OCI-LY1 (cell line): Measurements from ENCODE around the gene MAX.

Experiments used
- H2AFZ ChIP-seq: fragments of 200-600 bp; sonication (generic), shearing (Covaris generic); 2 replicates; pipeline ENCODE4 v1.6.0; 2014; ENCODE audit warnings: antibody characterized with exemption, mild to moderate bottlenecking, low read length
- H3F3A ChIP-seq: fragments of 200-600 bp; sonication (generic), shearing (Covaris generic); 2 replicates; pipeline ENCODE4 v1.6.0; 2014; ENCODE audit warnings: mild to moderate bottlenecking, antibody characterized with exemption, low read length, moderate library complexity; ENCODE audit not compliant: insufficient read depth
- H3K27ac ChIP-seq: fragments of 200-600 bp; sonication (generic); 2 replicates; pipeline ENCODE4 v1.5.1; 2014; ENCODE audit warnings: low read length, mixed run types, mild to moderate bottlenecking, low read depth; ENCODE audit not compliant: poor library complexity, severe bottlenecking
- H3K27me3 ChIP-seq: fragments of 200-600 bp; sonication (generic); 2 replicates; pipeline ENCODE4 v1.6.0; 2014; ENCODE audit warnings: antibody characterized with exemption, mild to moderate bottlenecking, low read length, moderate library complexity; ENCODE audit not compliant: insufficient read depth
- H3K36me3 ChIP-seq: fragments of 200-600 bp; sonication (generic); 2 replicates; pipeline ENCODE4 v1.6.1; 2014; ENCODE audit warnings: mild to moderate bottlenecking, antibody characterized with exemption, low read length, moderate library complexity, mixed read lengths; ENCODE audit not compliant: insufficient read depth
- H3K4me1 ChIP-seq: fragments of 200-600 bp; sonication (generic); 2 replicates; pipeline ENCODE4 v1.5.1; 2014; ENCODE audit warnings: mild to moderate bottlenecking, low read length, moderate library complexity; ENCODE audit not compliant: insufficient read depth, severe bottlenecking
- H3K4me2 ChIP-seq: fragments of 200-600 bp; sonication (generic), shearing (Covaris generic); 2 replicates; pipeline ENCODE4 v1.6.1; 2014; ENCODE audit warnings: low read length
- H3K4me3 ChIP-seq: fragments of 200-600 bp; sonication (generic); 2 replicates; pipeline ENCODE4 v1.5.1; 2014; ENCODE audit warnings: low read length, low read depth, mild to moderate bottlenecking, mixed read lengths; ENCODE audit not compliant: poor library complexity, severe bottlenecking
- H3K79me2 ChIP-seq: fragments of 200-600 bp; shearing (Covaris generic); 2 replicates; pipeline ENCODE4 v1.6.1; 2016; ENCODE audit warnings: mixed run types, low read length, mixed read lengths; ENCODE audit not compliant: insufficient read depth
- H3K9ac ChIP-seq: fragments of 200-600 bp; sonication (generic), shearing (Covaris generic); 2 replicates; pipeline ENCODE4 v1.6.1; 2014; ENCODE audit warnings: mild to moderate bottlenecking, low read length, mixed read lengths
- H3K9me2 ChIP-seq: fragments of 200-600 bp; sonication (generic), shearing (Covaris generic); 2 replicates; pipeline ENCODE4 v1.6.1; 2014; ENCODE audit warnings: low read depth, mild to moderate bottlenecking, low read length, mixed read lengths
- H3K9me3 ChIP-seq: fragments of 200-600 bp; shearing (Covaris generic); 2 replicates; pipeline ENCODE4 v1.6.1; 2014; ENCODE audit warnings: low read length, mixed read lengths
- H4K20me1 ChIP-seq: fragments of 200-600 bp; sonication (generic), shearing (Covaris generic); 2 replicates; pipeline ENCODE4 v1.6.0; 2016; ENCODE audit warnings: mild to moderate bottlenecking, low read length; ENCODE audit not compliant: insufficient read depth
- EZH2 ChIP-seq: fragments of 200-600 bp; sonication (generic), shearing (Covaris generic); IDR thresholded peaks from 2 replicates; pipeline ENCODE4 v1.8.0; 2017; ENCODE audit warnings: borderline replicate concordance, mixed run types, mild to moderate bottlenecking, antibody characterized with exemption, low read length, moderate library complexity, mixed read lengths
- TF ChIP-seq, protein P1 (sequence below): fragments of 200-600 bp; sonication (generic), shearing (Covaris generic); IDR thresholded peaks from 2 replicates; pipeline ENCODE4 v1.5.1; 2017; ENCODE audit warnings: mild to moderate bottlenecking, antibody characterized with exemption, low read length, moderate library complexity, mixed read lengths

Gene MAX

DNA sequence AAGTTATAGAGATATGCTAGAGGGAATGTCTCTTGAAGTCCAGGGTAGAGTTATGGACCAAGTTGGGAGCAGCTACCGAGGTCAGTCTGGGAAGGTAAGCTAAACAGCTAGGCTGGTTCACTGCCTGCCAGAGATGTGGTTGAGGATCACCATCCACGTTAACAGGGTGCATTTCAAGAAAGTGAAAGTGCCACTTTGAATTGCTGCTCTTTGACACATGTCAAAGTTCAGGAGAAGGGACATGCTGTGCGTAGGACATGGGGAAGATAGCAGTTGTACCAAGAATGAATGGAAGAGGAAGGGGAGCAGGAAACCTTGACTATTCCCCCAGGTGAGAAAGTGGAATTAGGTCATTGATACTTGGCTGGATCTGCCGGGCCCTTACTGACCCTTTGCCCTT, 49.5 kb downstream of the MAX start:
- Histone ChIP-seq H3K4me2 (no peak overlapping the region), H3K27me3 (no peaks in the 10 kb centered on the region), H3K9ac (no peak overlapping the region), H3K9me3 (no peaks in the 10 kb centered on the region), H4K20me1 (no peaks in the 10 kb centered on the region), H3K27ac (no peak overlapping the region), H3K36me3 (peaks cover 15% of the 10 kb centered on the region; the same call in 1 of the 2 replicates), H3K79me2 (no peaks in the 10 kb centered on the region), H3F3A (no peaks in the 10 kb centered on the region), H3K4me3 (no peak overlapping the region), H2AFZ (no peak overlapping the region), H3K4me1 (no peaks in the 10 kb centered on the region), H3K9me2 (no peaks in the 10 kb centered on the region)
- TF ChIP-seq EZH2, result no peak
- TF ChIP-seq, protein P1, sequence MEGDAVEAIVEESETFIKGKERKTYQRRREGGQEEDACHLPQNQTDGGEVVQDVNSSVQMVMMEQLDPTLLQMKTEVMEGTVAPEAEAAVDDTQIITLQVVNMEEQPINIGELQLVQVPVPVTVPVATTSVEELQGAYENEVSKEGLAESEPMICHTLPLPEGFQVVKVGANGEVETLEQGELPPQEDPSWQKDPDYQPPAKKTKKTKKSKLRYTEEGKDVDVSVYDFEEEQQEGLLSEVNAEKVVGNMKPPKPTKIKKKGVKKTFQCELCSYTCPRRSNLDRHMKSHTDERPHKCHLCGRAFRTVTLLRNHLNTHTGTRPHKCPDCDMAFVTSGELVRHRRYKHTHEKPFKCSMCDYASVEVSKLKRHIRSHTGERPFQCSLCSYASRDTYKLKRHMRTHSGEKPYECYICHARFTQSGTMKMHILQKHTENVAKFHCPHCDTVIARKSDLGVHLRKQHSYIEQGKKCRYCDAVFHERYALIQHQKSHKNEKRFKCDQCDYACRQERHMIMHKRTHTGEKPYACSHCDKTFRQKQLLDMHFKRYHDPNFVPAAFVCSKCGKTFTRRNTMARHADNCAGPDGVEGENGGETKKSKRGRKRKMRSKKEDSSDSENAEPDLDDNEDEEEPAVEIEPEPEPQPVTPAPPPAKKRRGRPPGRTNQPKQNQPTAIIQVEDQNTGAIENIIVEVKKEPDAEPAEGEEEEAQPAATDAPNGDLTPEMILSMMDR, result no peak

DNA sequence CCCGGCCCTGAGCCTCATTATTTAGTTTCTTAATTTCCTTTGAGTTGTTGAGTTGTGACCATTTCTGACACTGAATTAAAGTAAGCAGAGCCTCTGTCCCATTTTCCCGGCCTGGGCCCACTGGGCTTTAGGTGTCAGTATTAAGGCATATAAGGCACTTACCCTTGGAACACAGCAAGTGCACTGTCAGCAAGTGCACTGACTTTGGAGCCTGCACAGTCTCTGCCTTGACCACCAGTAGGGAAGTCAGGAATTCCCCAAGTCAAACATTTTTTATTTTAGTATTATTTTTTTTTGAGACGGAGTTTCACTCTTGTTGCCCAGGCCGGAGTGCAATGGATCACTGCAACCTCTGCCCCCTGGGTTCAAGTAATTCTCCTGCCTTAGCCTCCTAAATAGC, 56.6 kb downstream of the MAX start:
- no peak overlapping the region for H3K9ac ChIP-seq
- H3K4me1 ChIP-seq, result peaks cover 6% of the 10 kb centered on the region
- no peak overlapping the region for H3K4me3 ChIP-seq
- no peaks in the 10 kb centered on the region for H3K79me2 ChIP-seq
- H3K36me3 ChIP-seq, result peaks cover 20% of the 10 kb centered on the region; the same call in 1 of the 2 replicates
- H3K9me3 ChIP-seq, result no peaks in the 10 kb centered on the region
- no peaks in the 10 kb centered on the region for H3K27me3 ChIP-seq
- no peaks in the 10 kb centered on the region for H4K20me1 ChIP-seq
- no peaks in the 10 kb centered on the region for H3F3A ChIP-seq
- H3K27ac ChIP-seq, result no peak overlapping the region
- TF ChIP-seq, protein P1, result no peak
- no peak for TF ChIP-seq EZH2
- no peak overlapping the region for H2AFZ ChIP-seq
- no peak overlapping the region for H3K4me2 ChIP-seq
- H3K9me2 ChIP-seq, result no peaks in the 10 kb centered on the region

DNA sequence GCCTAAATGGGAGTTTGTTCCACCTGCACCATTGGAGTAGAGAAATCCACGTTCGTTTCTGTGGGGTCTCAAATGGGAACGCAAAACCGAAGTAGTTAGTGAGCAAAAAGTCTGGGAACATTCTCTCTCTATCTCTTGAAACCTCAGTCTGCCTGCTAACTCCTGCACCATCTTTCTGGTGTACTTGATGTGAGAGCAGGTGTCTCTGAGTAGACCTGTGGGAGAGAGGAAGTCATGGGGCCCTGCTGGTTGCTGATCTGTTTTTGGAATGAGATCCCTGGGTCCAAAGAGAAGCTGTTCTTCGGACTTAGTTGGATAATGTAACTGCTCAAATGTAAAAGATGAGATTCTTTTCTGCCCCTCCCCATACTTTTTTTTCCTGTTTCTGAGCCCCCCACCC, 57.3 kb downstream of the MAX start:
- no peaks in the 10 kb centered on the region for H3K9me3 ChIP-seq
- no peak overlapping the region for H2AFZ ChIP-seq
- no peak overlapping the region for H3K4me2 ChIP-seq
- peaks cover 6% of the 10 kb centered on the region for H3K4me1 ChIP-seq
- no peaks in the 10 kb centered on the region for H3F3A ChIP-seq
- H3K36me3 ChIP-seq, result peaks cover 21% of the 10 kb centered on the region; the same call in 1 of the 2 replicates
- no peak overlapping the region for H3K27ac ChIP-seq
- no peak overlapping the region for H3K9ac ChIP-seq
- H4K20me1 ChIP-seq, result no peaks in the 10 kb centered on the region
- TF ChIP-seq, protein P1, result no peak
- no peaks in the 10 kb centered on the region for H3K27me3 ChIP-seq
- no peaks in the 10 kb centered on the region for H3K9me2 ChIP-seq
- H3K79me2 ChIP-seq, result no peaks in the 10 kb centered on the region
- no peak overlapping the region for H3K4me3 ChIP-seq
